Measurements from ENCODE around the gene PAX3.

The PAX3 gene

DNA sequence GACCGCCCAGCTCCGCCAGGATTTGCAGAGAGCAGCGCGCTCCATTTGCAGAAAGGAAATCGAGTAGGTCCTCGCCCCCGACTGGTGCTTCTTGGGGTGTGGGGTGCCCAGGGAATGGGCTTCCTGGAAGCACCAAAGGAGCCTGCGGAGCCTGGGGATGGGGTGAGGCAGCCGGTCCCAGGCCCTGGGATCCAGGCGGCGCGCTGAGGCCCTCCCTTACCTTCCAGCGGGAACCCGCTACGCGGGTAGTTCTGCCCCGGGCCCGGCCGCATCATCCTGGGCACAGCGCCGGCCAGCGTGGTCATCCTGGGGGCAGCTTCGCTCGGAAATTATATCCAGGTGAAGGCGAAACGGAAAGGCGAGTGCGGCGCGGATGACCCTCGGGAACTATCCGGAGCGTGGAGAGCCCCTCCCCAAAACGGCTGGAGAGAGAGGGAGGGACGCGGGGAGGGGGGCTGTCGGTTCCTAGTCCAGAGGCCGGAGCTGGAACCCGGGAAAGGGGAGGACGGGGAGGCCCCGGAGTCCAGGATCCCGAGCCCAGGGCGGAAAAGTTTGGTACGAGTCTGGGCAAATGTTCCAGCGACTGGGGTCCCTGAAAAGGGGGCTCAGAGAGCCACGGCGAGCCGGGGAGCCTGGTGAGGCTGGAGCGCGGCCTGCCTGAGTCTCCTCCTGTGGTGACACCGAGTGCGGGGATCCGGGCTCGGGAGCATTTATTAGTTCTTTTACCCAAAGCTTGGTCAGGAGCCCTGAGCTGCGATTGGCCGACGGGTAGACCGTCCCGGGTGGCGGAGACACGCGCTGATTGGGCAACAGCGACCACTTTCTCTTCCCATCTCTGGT lies at the start of gene PAX3:
TSS of gene PAX3 (minus strand) at position 688 of the 840 bp plus-strand sequence. CDS start at position 305, 383 bp downstream.
- DNase-seq: no peak

DNA sequence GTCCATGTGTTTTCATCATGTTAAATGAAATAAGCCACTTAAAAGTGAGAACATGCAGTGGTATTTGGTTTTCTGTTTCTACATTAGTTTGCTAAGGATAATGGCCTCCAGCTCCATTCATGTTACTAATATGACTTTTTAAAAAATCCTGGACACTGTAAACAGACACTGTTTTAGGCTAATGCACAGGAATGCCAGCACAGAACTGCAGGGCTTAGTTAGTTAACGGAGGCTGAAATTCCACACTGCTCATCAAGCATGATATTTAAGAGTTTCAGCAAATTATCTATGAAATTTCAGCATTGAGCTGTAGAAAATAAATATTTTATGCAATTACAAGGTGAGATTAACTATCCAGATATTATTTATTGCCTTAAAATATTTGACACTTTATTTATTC lies 42.5 kb upstream of the PAX3 start:
- no peak for DNase-seq

DNA sequence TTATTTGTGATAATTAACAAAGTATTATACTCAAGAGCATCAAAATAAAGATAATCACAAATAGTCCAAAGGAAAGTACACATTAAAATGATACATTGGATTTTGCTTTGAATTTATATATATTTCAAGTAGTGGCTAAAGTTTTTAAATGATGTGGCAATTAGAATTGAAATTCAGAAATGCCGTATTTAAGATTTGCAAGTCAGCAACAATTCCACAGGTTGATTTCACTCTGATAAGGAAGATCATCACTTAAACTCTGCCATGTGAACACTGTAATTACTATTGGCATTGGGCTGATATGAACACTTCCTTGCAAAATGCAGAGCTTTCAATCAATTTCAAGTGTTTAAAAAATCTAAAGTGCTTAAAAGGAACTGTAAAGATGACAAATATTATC lies 39.6 kb upstream of the PAX3 start:
- DNase-seq: no peak

DNA sequence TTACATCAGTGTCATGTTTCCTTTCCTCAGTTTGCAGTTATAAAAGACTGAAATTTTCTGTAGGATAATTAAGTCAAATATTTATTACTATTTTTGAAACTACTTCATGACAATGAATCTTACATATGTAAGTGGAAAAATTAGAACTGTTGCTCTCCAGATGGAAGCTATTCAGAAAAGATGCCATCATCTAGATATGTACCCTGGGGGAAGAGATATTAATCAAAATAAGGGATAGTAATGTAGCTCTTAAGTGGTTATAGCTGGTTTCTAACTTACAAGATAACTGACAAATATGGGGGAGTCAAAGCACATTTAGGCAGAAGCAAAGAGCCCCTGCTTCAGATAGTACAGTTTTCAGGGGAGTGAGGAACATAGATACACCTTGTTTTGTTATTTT lies 38.1 kb upstream of the PAX3 start:
- DNase-seq: no peak

DNA sequence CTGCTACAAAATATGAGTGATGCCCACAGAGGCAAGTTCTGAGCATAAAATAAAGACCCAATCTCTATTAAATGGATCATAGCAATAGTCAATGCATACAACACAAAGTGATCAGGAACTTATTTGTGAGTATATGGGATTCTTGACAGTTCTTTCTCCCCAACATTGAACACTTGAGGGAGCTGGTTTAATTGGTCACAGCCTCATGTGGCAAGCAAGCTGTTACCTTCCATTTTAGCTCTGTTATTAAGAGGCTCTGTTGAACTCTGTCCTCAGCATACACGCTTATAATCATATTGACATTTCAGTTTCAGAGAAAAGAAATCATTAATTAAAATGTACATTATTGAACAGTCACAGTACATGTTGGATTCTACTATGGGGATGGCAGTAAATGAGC lies 37.6 kb upstream of the PAX3 start:
- DNase-seq: no peak

DNA sequence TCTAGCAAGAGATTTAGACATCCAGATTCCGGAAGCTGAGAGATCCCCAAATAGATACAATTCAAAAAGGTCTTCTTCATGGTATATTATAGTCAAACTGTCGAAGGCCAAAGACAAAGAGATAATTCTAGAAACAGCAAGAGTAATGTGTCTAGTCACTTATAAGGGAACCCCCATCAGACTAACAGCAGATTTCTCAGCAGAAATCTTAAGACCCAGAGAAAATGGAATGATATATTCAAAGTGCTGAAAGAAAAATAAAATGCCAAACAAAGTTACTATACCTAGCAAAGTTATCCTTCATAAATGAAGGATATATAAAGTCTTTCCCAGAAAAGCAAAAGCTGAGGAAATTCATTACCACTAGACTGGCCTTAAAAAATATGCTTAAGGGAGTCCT lies 36.1 kb upstream of the PAX3 start:
- DNase-seq: no peak

DNA sequence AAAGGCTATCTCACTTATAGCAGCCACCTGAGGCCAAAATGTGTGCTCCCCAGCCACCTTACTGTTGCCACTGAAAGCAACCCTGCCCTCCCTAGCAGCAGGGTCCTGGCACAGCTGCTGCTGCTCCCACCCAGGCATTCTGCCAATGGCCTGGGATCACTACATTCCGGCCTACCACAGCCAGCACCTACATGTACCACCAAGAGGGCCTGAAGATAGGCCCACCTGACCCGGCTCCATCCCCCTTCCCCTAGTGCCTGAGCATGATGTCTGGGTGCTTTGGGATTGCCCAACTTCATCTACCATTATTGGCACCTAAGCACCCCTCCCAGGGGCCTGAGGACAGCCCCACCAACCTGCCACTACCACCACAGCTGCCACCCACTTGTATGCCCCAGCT lies 34.6 kb upstream of the PAX3 start:
- DNase-seq: no peak

DNA sequence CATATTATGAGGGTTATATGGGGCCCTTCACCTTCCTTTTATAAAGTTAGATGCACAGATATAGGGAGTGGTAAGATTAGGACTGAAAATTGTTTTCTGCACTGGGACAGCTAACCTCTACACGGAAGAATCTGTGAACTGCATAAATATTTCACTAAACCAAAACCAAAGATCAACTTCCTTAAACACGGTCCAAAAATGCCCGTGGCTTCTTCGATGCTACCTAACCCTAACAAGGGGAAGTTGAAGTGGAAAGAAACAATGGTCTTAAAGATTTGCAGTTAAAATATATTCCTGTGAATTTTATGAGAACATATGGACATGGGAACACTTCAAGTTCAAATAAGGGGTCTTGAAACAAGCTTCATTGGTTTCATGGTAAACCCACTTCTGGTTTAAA lies 33.3 kb upstream of the PAX3 start:
- DNase-seq: no peak

DNA sequence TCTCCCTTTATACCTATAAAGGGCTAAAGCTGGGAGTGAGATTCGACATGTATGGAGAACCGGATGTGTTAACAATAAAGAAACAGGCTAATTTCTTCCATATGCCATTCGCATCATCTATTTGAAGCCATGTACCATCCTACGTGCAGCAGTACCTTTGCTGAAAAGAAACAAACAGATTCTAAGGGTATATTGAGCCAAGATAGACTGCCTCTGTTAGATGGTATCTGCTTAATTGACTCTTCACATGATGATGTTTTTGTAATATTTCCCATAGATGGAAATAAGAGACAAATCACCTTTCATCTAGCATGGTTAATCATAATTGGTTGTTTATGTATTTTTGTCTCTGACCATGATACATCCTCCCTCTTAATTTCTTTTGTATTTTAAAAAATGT lies 32.1 kb upstream of the PAX3 start:
- DNase-seq: no peak

DNA sequence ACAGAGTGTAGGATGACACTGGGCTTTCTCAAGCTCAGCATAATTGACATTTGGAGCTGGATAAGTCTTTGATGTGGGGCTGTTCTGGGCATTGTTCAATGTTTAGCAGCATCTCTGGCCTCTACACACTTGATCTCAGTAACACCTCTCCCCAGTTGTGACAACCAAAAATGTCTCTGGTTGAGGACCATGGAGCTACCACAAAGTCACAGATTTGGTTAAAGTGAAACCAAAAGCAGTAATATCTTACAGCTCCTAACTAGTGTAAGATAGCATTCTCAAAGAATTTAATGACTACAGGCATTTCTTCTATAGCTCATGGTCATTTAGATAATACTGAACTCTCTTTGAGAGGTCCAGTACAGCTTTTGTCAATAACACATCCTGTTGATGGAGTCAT lies 23.4 kb upstream of the PAX3 start:
- DNase-seq: no peak

DNA sequence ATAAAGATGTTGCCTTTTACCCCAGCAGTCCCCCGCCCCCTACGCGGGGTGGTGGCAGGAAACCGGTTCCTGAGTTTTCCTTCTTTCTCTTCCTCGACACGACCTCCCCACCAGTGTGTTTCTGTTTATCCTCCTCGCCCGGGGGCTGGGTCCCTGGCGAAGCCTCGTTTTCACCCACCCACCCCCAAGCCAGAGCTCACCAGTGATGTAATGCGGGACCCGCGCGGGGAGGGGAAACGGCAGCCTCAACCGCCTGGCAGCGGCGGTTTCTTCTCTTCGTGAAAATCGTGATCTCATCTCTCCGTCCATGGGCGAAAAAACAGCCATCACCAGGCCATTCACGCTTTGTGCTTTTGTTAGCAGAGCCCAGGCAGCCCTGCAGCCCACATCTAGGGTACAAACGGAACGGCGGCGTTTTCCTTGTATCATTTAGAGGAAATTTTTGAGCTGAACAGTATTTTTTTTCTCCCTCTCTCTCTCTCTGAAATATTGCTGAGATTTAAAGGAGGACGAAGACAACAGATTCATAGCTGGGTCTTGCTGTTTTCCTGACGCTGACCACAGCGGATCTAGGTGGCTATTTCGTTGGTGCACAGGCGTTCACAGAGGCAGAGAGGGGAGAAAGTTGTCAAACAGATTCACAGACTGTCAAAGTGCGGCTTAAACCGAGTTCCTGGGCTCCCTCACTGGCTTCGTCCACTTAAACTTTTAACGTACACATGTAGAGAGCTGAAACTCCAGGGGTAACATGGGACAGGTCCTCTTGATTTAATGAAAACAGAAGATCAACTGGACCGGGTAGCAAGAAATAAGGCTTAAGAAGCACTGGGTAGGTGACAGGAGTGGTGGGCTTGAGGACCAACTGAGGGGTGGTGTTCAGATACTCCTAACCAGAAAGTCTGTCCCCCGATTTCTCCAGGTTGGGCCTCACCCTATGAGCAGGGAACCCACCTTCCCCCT lies 21.9 kb upstream of the PAX3 start:
- DNase-seq: no peak

DNA sequence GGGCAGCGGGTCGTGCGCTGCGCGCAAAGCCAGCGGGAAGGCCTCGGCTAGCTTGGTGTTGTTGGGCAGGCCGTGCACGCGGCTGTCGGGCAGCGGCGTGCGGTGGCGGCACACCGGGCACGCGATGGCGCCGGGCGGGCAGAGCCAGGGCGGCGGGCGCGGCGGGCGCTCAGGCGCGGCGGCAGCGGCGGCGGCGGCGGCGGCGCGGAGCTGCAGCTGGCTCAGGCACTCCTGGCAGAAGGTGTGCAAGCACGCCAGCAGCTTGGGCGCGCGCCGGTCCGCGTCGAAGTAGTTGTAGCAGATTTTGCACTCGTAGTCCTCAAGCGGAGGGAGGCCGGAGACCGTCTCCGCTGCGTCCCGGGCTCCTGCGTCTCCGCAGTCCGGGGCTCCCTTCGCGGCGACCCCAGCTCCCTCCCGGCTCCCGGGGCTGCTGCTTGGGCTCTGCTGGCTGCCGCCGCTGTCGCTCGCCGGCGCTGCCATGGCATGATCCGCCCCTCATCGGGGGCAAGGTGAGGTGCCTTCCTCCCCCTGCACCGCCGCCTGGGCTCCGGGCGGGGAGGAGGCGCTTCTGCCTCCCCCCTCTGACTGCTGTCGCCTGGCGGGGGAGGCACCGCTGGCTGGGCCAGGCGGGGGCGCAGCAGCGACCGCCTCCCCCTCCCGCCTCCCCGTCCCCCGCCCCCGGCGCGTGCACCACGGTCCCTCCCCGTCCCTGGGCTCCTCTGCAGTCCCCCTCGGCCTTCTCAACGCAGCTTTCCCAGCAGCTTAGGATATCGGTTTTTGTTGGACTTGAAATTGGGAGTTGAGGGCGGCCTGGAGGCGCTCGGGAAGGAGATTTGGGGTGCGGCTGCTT lies 21.0 kb upstream of the PAX3 start:
- no peak for DNase-seq

DNA sequence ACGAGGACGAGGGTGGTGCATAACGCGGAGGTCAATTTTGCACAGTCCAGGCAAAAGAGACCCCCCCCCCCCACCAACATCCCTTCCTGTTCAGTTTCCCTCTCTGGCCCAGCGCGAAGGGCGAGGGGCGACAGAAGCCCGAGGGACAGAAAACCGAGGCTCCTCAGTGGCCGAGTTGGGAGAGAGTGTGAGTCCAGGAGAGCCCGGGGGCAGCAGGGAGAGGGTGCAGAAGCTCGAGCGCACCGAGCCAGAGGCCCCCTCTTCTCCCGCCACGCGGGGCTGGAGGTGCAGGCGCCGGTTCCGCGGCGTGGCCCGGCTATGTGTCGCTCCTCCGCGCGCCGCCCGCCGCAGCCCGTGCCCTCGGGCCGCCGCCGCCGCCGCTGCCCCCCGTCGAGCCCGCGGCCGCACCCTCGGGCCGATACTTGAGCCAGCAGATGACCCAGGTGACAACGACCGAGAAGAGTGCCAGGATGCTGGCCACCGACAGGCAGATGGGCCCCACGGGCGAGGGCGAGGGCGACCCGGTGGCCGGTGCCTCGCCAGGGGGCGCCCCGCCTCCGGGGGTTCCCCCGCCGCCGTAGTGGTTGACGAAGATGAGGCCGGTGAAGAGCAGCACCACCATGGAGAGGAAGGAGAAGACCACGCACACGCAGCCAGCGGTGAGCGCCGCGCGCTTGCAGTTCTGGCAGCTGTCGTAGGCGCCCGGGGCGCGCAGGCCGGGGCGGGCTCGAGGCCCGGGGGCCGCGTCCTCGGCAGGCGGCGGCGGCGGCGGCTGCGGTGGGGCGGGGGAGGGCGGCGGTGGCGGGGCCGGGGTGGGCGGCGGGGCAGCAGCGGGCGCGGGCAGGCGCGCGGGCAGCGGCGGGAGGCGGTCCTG lies 20.2 kb upstream of the PAX3 start:
- DNase-seq: peak; percentile 39

DNA sequence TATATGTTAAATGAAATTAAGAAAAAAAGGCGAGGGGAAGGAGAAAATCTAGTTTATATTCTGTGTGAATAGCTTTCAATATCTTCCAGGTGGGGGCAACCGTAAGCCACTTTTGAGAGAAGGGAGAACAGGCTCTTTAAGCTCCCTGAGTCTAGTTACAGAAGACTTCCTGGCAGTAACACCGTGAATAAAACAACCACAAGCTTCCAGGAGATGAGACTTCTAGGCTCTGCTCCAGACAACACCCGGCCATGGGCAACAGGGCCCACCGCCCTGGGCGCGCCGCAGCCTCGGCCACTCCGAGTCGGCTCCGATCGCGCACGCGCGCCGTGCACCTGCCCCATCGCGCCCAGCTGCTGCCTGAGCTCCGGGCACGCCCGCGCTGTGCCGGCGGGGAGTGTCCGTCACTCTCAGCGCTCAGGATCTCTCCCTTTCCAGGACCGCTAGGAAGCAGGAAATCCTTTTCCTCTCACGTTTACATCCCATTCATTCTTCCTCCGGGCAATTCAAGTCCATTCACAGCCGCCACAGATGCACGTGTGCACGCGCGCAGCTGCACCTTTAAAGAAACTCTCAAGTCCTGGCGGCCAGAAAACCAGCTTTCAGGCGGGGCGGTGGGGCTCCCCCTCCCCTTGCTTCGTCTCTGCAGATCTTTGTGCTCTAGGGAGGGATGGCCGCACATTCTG lies 19.4 kb upstream of the PAX3 start:
- peak; percentile 37 for DNase-seq

DNA sequence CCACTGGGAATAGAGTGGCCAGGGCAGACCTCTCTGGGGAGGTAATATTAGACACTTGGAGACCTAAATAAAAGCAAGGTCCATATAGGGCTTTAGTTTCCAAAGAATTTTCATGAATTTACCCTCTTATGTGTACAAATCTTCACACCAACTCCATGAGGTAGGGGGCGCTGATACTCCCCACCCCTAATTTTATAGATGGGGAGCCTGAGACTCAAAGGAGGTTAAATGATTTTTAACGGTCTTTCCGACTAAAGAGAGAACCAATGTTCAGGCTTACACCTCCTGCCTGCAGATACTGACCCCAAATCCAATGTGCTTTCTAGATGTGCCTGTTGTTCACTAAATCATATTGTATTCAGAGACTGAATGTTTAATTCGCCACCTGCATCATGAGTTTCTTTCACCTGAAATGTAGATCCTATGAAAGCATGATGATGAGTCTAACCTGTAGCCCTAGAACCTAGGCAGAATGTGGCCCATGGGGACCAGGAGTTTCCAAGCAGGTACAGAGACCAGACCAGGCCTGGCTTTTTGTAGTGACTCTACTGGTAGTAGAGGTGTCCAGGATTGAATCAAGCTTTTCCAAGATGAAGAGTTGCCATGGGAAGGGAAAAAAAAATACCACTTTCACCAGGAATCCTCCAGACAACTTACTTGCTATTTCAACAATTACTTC lies 16.8 kb upstream of the PAX3 start:
- no peak for DNase-seq

DNA sequence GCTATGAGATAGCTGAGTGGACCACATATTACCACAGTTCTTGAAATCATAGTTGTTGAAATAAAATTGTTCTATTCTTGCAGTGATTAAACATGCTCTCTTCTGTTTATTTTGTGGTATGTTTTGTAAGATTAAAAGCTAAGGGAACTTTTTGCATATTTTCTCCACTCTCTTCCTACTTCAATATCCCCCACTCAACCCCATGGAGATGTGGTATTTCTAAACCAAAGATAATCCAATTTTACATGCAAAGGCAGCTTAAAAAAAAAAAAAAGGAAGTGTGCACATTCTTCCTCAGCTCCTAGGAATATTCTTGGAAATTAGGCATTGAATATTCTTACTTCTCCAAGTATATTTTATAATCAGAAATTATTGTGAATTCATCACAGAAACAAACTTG lies 15.0 kb upstream of the PAX3 start:
- no peak for DNase-seq

DNA sequence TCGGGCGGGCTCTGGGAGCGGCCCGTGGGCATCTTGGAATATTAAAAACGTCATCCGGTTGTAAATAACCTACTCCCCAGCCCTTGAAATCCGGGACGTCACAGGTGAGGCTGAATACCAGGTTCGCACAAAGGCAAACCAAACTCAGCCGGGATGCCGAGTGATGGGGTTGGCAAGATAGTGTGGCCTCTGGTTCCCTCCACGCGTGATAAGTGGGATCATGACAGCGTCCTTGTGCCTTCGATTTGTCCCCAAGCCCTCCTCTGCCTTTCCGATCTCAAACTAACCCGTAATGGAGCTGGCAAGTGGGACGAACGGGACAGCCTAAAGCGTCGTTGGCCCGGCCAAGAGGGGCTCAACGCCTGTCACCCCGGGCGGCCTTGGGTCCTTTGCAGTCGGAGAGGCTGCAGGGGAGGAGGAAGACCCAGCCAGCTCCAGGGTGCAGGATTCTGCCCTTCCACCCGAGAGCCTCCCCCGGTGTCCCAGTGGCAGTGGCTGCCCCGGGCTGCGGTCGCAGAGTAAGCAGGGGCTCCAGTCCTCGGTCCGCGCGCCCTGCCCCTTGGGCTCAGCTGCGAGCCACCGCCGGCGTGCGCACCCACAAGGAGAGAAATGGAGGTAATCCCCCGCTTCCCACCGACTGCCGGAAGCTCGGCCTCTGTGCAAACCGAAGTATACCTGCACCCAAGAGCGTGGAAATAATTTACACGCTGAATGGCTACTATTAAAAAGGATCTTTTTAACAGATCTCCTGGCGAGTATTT lies 13.4 kb upstream of the PAX3 start:
- DNase-seq: no peak

DNA sequence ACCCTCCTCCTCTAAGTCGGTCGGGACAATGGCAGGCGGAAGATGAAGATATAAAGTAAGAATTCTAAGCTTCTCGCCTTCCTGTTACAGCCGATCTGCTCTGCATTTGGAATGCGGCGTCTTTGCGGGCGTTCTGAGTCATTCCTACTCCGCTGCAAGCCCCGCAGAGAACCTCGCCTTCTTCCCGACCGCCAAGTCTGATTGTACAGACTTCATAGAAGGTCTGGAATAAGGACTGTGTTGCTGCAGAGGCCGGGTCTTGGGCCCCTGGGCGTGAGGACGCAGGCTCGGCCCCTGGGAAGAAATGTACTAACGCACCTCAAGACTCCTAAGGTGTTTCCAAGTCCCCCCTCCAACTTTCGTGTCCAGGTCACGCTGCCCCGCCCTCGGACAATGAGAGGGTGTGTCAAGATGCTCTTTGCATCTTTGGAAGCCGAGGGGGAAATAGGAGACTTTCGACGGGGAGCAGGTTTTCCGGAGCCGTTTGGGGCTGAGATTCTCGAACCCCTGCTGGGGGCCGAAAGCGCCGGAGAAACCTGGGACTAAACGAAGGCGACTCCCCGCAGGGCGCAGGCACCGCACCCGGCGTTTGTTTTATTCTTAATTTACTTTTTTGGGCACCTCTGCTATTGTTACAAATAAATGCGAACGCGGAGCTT lies 12.7 kb upstream of the PAX3 start:
- no peak for DNase-seq

DNA sequence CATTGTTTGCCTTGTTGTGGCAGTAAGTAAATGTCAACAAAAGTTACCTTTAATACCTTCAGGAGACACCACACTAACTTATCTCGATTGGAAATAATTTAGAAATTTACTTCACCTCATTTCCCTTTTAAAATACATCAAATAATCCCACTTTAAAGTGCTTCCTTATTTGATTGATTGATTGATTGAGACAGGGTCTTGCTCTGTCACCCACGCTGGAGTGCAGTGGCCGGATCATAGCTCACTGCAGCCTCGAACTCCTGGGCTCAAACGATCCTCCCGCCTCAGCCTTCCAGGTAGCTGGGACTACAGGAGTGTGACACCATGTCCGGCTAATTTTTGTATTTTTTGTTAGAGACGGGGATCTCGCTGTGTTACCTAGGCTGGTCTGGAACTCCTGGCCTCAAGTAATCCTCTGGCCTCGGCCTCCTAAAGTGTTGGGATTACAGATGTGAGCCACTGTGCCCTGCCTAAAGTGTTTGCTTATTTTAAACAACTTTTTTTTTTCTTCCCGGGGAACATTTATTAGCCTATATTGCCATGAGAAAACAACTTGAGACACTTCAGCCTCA lies 12.0 kb upstream of the PAX3 start:
- no peak for DNase-seq

Measured in stimulated activated CD4-positive, alpha-beta T cell treated with anti-CD3 and anti-CD28 coated beads, Interleukin-12 subunit alpha, Interleukin-12 subunit beta, amount 100 ng/mL, for 4 hours (primary cell).